K562 treated with DMSO at 1 percent for 24 hours (cell line): ENCODE measurements around the gene OR56A1. TPM values are rescaled to one million over a fixed set of nuclear protein-coding genes. Genes with fewer than 3 reads are reported as not detected.

Experiments
- total RNA-seq: library from RNA; unstranded; fragments of 300-600 nt; gene quantifications from 2 replicates; pipeline ENCODE4 v1.2.3, GENCODE V29; 2022; ENCODE audit warnings: low read depth; ENCODE audit not compliant: insufficient read depth

Gene OR56A1, protein sequence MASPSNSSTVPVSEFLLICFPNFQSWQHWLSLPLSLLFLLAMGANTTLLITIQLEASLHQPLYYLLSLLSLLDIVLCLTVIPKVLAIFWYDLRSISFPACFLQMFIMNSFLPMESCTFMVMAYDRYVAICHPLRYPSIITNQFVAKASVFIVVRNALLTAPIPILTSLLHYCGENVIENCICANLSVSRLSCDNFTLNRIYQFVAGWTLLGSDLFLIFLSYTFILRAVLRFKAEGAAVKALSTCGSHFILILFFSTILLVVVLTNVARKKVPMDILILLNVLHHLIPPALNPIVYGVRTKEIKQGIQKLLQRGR
- total RNA-seq: not detected in 2 replicates

DNA sequence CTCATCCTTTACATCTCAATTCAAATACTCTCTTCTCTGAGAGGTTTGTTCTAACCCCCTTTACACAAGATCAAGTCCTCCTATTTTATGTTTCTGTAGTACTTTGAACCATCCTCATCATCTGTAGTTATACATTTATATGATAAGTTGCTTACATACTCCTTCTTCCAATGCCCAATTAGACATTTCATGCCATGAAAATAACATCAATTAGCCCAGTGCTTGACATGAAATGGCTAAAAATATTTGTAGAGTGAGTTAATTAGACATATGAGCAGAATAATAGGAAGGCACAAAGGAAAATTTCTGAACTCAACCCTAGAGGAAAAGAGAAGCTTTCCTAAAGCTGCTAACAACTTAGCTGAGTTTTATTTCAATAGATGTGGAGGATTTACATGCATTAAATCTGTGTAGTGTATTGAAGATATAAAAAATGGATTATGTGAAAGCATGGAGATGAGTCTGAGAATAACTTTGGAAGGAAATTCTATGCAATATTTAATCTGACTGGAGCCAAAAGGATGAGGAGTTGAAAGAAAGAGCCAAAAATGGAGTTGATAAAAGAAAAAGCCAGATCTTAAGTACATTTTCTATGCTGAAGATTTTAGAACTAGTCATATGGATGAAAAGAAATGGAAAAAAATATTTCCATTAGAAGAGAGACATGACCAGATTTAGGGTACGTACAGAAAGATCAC, at the start of gene OR56A1:
Gene OR56A1, minus strand, starts transcription at position 51 of the 698 bp plus-strand sequence. CDS start 3,066 bp downstream, outside the sequence.

GRCh38 chr11:6006846-6007245, 23.7 kb downstream of the OR56A1 start, which contains the start of gene OR56A4:
OR56A4 (minus strand) TSS chr11:6006946; CDS start chr11:6002992, 3,954 bp downstream.

DNA sequence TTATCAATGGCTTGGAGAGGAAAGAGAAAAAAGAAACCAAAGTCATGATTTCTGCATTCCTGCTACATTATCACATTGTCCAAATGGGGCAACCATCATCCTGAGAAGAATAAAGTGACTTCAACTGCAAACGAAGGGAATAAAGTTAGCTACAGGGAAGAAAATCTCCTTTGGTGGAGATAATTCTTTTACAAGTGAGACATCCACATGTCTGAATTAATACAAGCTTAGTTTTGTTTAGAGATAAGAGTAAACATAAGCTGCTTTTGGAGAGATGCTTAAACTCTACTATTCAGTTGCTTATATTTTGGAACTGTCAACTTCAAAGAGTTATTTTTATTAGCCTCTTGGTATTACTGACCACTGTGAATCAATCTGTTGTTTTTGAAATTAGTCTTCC, 43.7 kb downstream of the OR56A1 start, which contains the start of gene OR52L1:
Gene OR52L1, minus strand, starts transcription at position 101 of the 400 bp plus-strand sequence. Its CDS starts 55 bp downstream, at position 46.

Other genes starting within 250 kb of the OR56A1 start
- gene OR52N5, start 247.4 kb downstream of the OR56A1 start, total RNA-seq: not detected in 2 replicates
- gene OR52N1, start 239.5 kb downstream of the OR56A1 start, total RNA-seq: not detected in 2 replicates
- not detected in 2 replicates for gene OR52N2, start 221.8 kb downstream of the OR56A1 start, total RNA-seq
- not detected in 2 replicates for gene OR52E6, start 188.9 kb downstream of the OR56A1 start, total RNA-seq
- not detected in 2 replicates for gene OR52E8, start 173.1 kb downstream of the OR56A1 start, total RNA-seq
- not detected in 2 replicates for gene OR52E4, start 150.1 kb downstream of the OR56A1 start, total RNA-seq
- not detected in 2 replicates for gene OR52E5, start 137.6 kb downstream of the OR56A1 start, total RNA-seq
- gene OR56A3, start 88.5 kb downstream of the OR56A1 start, total RNA-seq: not detected in 2 replicates
- not detected in 2 replicates for gene OR56A5, start 62.3 kb downstream of the OR56A1 start, total RNA-seq
- not detected in 2 replicates for gene OR52L1, start 43.8 kb downstream of the OR56A1 start, total RNA-seq
- gene OR56A4, start 23.8 kb downstream of the OR56A1 start, total RNA-seq: not detected in 2 replicates
- not detected in 2 replicates for gene OR56B4, start 76.9 kb upstream of the OR56A1 start, total RNA-seq
- gene OR52B2, start 139.6 kb upstream of the OR56A1 start, total RNA-seq: not detected in 2 replicates
- not detected in 2 replicates for gene OR52W1, start 168.5 kb upstream of the OR56A1 start, total RNA-seq
- 1.1 TPM in 1 of 2 replicates, not detected in the other for gene C11orf42, start 174.8 kb upstream of the OR56A1 start, total RNA-seq
- 19.6 and 22.2 TPM in 2 replicates for gene FHIP1B, start 203.9 kb upstream of the OR56A1 start, total RNA-seq
- gene CNGA4, start 208.3 kb upstream of the OR56A1 start, total RNA-seq: not detected in 2 replicates
- not detected in 2 replicates for gene CCKBR, start 229.1 kb upstream of the OR56A1 start, total RNA-seq